HCT116 (cell line): ENCODE results near the gene CLDN14.

Source experiments
- EGR1 ChIP-seq: IDR thresholded peaks from 2 replicates; pipeline ENCODE4 v1.6.1; 2012; ENCODE audit warnings: low read depth
- EZH2 ChIP-seq: fragments of 200-600 bp; sonication (generic); IDR thresholded peaks from 2 replicates; pipeline ENCODE4 v1.6.1; 2017; ENCODE audit warnings: antibody characterized with exemption, mixed run types
- EZH2phosphoT487 ChIP-seq: fragments of 200-600 bp; IDR thresholded peaks from 2 replicates; pipeline ENCODE4 v1.6.1; 2018; ENCODE audit warnings: antibody characterized with exemption, borderline replicate concordance
- POLR2A ChIP-seq: IDR thresholded peaks from 2 replicates; pipeline ENCODE4 v1.7.0; 2011; ENCODE audit warnings: borderline replicate concordance; ENCODE audit not compliant: insufficient read depth, insufficient read length; ENCODE audit errors: extremely low read depth
- POLR2AphosphoS5 ChIP-seq: IDR thresholded peaks from 2 replicates; pipeline ENCODE4 v1.6.1; 2011; ENCODE audit warnings: mild to moderate bottlenecking, low read depth, low read length, moderate library complexity
- RAD21 ChIP-seq: IDR thresholded peaks from 2 replicates; pipeline ENCODE4 v1.6.1; 2012; ENCODE audit warnings: low read depth, mild to moderate bottlenecking
- REST ChIP-seq: IDR thresholded peaks from 2 replicates; pipeline ENCODE4 v1.6.1; 2012; ENCODE audit warnings: low read depth
- SRF ChIP-seq: IDR thresholded peaks from 2 replicates; pipeline ENCODE4 v1.6.1; 2012; ENCODE audit warnings: low read depth
- YY1 ChIP-seq: IDR thresholded peaks from 2 replicates; pipeline ENCODE4 v1.6.1; 2011; ENCODE audit warnings: low read length, low read depth, moderate library complexity, mild to moderate bottlenecking; ENCODE audit not compliant: insufficient replicate concordance; ENCODE audit errors: extremely low read depth
- ZFX ChIP-seq: fragments of 450-650 bp; IDR thresholded peaks from 2 replicates; pipeline ENCODE4 v1.6.1; 2017
- TF ChIP-seq, protein P1 (sequence below), 3 experiments: fragments of 200-600 bp in 1 of 3; sonication (generic) in 1 of 3; IDR thresholded peaks in 2 of 3; conservative IDR thresholded peaks in 1 of 3; 2 replicates each; pipeline ENCODE4 v1.5.1; 2012 to 2017; ENCODE audit warnings: low read depth in 2 of 3, low read length in 2 of 3, antibody characterized with exemption in 1 of 3, borderline replicate concordance in 1 of 3, control low read depth in 1 of 3, mild to moderate bottlenecking in 1 of 3, mixed read lengths in 1 of 3, mixed run types in 1 of 3, moderate library complexity in 1 of 3; ENCODE audit not compliant: insufficient read depth in 1 of 3

- TF ChIP-seq POLR2A (no peak), YY1 (no peak), EZH2phosphoT487 (no peak), SRF (no peak), POLR2AphosphoS5 (no peak), EZH2 (no peak), REST (no peak), RAD21 (no peak), ZFX (no peak), EGR1 (no peak)
- TF ChIP-seq, protein P1, sequence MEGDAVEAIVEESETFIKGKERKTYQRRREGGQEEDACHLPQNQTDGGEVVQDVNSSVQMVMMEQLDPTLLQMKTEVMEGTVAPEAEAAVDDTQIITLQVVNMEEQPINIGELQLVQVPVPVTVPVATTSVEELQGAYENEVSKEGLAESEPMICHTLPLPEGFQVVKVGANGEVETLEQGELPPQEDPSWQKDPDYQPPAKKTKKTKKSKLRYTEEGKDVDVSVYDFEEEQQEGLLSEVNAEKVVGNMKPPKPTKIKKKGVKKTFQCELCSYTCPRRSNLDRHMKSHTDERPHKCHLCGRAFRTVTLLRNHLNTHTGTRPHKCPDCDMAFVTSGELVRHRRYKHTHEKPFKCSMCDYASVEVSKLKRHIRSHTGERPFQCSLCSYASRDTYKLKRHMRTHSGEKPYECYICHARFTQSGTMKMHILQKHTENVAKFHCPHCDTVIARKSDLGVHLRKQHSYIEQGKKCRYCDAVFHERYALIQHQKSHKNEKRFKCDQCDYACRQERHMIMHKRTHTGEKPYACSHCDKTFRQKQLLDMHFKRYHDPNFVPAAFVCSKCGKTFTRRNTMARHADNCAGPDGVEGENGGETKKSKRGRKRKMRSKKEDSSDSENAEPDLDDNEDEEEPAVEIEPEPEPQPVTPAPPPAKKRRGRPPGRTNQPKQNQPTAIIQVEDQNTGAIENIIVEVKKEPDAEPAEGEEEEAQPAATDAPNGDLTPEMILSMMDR (IDR thresholded peaks at IDR 0.05 in 2 of 3, conservative IDR thresholded peaks at IDR 0.05 in 1 of 3; ENCODE audit: borderline replicate concordance in 1 of 3, insufficient read depth in 1 of 3, low read depth in 2 of 3, low read length in 2 of 3): no peak
These were observed 47.4 kb upstream of the CLDN14 start for GRCh38 chr21:36527317-36527716.
